ENCODE results near the gene SYK.
"Not testable (repeated sequence)": the region's sequence is repeated elsewhere in the genome, so short reads cannot be mapped to it uniquely, and the experiment has no call there.

Gene SYK

GRCh38 chr9:90801241-90801972 lies at the start of gene SYK:
Gene SYK, plus strand, starts transcription at chr9:90801819. Its CDS starts 42,080 bp downstream, at chr9:90843899.
- no peak for TF ChIP-seq ZFX (IDR thresholded peaks at IDR 0.05; ENCODE audit: borderline replicate concordance)
- TF ChIP-seq, protein P1, sequence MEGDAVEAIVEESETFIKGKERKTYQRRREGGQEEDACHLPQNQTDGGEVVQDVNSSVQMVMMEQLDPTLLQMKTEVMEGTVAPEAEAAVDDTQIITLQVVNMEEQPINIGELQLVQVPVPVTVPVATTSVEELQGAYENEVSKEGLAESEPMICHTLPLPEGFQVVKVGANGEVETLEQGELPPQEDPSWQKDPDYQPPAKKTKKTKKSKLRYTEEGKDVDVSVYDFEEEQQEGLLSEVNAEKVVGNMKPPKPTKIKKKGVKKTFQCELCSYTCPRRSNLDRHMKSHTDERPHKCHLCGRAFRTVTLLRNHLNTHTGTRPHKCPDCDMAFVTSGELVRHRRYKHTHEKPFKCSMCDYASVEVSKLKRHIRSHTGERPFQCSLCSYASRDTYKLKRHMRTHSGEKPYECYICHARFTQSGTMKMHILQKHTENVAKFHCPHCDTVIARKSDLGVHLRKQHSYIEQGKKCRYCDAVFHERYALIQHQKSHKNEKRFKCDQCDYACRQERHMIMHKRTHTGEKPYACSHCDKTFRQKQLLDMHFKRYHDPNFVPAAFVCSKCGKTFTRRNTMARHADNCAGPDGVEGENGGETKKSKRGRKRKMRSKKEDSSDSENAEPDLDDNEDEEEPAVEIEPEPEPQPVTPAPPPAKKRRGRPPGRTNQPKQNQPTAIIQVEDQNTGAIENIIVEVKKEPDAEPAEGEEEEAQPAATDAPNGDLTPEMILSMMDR (IDR thresholded peaks at IDR 0.05), result no peak
- H3K27ac ChIP-seq, result peak within 1 kb of the TSS; percentile 64

DNA sequence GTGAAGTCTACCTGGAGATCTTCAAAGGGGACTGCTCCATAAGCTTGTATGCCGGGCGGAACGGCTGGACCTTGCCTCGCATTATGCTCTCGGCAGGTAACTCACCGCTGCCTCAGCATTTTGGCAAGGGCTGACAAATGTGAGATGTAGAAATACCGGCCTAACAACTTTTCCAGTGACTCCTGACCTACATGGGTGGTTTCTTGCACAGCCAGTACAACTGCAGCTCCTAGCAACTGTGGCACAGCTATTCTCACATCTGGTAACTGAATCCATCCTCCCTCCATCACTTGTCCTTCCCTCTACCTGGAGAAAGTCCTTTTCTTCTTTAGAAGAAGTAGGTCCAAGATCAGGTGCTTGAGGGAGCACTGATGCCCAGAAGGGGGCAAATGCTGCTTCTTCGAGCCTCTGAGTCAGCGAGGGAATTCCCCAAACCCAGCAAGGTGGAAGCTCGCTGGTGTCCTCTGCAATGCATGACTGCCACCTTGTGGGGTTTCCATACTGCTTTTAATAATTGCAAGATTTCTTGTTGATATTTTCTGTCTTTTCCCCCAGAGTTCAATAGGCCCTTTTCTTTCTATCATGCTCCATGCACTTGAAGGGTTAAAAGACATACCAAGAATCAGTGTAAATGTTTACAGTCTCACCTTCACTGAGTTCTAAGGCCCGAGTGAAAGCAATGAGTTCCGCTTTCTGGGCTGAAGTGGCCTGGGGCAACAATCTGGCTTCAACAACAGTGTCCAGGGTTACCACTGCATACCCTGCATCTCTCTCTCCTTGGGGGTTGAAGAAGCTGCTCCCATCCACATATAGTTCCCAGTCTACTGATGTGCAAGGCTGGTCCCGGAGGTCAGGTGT lies 45.9 kb upstream of the SYK start:
- H3K27ac ChIP-seq, result not testable (repeated sequence)
- TF ChIP-seq, protein P1 (IDR thresholded peaks at IDR 0.05), result peak; percentile 73

DNA sequence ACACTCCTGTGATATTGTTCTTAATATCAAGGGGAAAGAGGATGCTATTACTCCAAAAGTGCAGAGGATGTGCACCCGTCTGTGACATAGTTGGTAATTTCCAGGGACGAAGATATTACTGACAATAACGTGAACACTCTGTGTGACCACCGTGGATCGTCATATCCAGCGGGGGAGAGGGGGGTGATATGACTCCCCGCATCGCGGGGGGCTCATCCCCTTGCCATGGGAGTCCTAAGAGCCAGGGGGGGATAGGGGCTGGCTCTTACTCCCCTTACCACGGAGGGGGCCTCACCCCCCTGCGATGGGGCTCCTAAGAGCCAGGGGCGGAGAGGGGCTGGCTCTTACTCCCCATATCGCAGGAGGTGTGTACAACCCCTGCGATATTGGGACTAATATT lies 41.0 kb upstream of the SYK start:
- H3K27ac ChIP-seq, result not testable (repeated sequence)

DNA sequence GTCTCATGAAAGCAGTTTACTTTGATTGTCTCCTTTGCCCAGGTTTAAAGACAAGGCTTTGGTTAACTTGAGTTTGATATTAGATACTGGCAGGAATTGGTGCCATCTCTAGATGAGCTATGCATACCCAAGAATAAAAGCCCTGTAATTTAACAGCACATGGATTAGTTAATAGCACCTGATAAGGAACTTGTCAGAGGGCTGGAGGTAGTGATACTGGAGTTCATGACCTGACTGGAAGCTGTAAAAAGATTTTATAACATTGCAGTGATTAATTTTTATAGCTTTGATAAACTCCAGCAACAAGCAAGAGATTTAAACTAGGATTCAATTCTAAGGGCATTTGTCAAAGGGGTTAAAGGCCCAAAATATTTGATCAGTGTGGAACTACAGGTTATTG lies 34.9 kb upstream of the SYK start:
- TF ChIP-seq, protein P1 (IDR thresholded peaks at IDR 0.05), result no peak
- TF ChIP-seq ZFX (IDR thresholded peaks at IDR 0.05; ENCODE audit: borderline replicate concordance), result no peak
- H3K27ac ChIP-seq, result no peak overlapping the region

DNA sequence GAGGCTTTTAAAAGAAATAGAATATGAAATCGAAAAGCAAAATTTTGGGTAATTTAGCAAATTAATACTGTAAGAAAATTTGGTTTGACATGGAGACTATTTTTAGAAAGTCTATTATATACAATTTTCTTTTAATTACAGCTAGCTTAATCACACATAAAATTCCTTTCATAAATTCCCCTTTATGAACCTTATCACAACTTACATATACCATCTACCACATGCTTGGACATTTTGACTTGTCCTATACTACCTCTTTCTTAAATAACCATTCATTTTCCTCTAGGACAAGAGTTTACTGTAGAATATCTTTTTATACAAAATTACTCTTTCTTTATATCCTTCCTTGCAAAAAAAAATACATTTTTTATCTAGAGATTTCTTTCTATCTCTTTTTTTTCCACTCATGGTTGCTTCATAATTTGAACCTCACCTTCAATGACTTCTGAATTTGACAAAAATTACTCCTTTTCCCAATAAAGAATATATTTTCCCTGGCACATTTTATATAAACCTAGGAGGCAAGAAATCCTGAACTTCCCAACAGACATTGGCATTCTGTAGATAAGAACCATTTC lies 34.0 kb upstream of the SYK start:
- H3K27ac ChIP-seq, result no peak overlapping the region
- TF ChIP-seq, protein P1 (IDR thresholded peaks at IDR 0.05), result no peak
- TF ChIP-seq ZFX (IDR thresholded peaks at IDR 0.05; ENCODE audit: borderline replicate concordance), result no peak

GRCh38 chr9:90770182-90770738 lies 31.4 kb upstream of the SYK start:
- no peak for TF ChIP-seq ZFX (IDR thresholded peaks at IDR 0.05; ENCODE audit: borderline replicate concordance)
- TF ChIP-seq, protein P1 (IDR thresholded peaks at IDR 0.05), result no peak
- H3K27ac ChIP-seq, result no peak overlapping the region

DNA sequence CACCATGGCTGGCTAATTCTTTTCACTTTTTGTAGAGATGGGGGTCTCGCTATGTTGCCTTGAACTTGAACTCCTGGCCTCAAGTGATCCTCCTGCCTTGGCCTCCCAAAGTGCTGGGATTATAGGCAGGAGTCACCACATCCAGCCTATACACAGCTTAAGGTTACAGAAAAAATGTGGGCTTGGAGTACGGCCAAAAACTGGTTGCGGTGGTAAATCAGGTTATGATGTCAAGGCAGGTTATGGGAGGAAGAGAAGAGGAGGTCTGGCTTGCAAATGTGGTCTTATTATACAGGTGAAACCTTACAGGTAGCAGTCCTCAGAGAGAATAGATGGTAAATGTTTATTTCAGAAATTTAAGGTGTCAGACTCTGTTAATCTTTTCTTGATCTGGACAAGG lies 30.7 kb upstream of the SYK start:
- H3K27ac ChIP-seq, result no peak overlapping the region
- TF ChIP-seq, protein P1 (IDR thresholded peaks at IDR 0.05), result no peak
- no peak for TF ChIP-seq ZFX (IDR thresholded peaks at IDR 0.05; ENCODE audit: borderline replicate concordance)
